HG03060 (cell line): ENCODE measurements around the gene TMEM132C.

ENCODE experiments used
- ATAC-seq: cut with Tn5 transposase; IDR thresholded peaks from one replicate; pipeline ENCODE4 v1.9.1; 2021; ENCODE audit warnings: low read depth, moderate number of reproducible peaks; ENCODE audit not compliant: unreplicated experiment

Gene TMEM132C

GRCh38 chr12:128337431-128338170, 70.6 kb downstream of the TMEM132C start:
- no peak for ATAC-seq

- no peak for ATAC-seq
These were observed 71.6 kb downstream of the TMEM132C start for GRCh38 chr12:128338386-128339125.

- no peak for ATAC-seq
These were observed 72.2 kb downstream of the TMEM132C start for GRCh38 chr12:128339126-128339520.

- ATAC-seq, result no peak
These were observed 72.7 kb downstream of the TMEM132C start for GRCh38 chr12:128339631-128340030.

GRCh38 chr12:128353301-128353700, 86.3 kb downstream of the TMEM132C start:
- no peak for ATAC-seq

GRCh38 chr12:128356547-128356946, 89.6 kb downstream of the TMEM132C start:
- no peak for ATAC-seq

- no peak for ATAC-seq
These were observed 94.5 kb downstream of the TMEM132C start for GRCh38 chr12:128361400-128361995.

- no peak for ATAC-seq
These were observed 98.1 kb downstream of the TMEM132C start for GRCh38 chr12:128365032-128365431.

- ATAC-seq, result no peak
These were observed 98.8 kb downstream of the TMEM132C start for GRCh38 chr12:128365651-128366231.

- ATAC-seq, result no peak
These were observed 101.0 kb downstream of the TMEM132C start for GRCh38 chr12:128367961-128368360.

GRCh38 chr12:128381541-128381940, 114.6 kb downstream of the TMEM132C start:
- no peak for ATAC-seq

GRCh38 chr12:128381946-128382345, 115.0 kb downstream of the TMEM132C start:
- no peak for ATAC-seq

- no peak for ATAC-seq
These were observed 116.0 kb downstream of the TMEM132C start for GRCh38 chr12:128382946-128383345.

- ATAC-seq, result no peak
These were observed 116.5 kb downstream of the TMEM132C start for GRCh38 chr12:128383357-128383937.

- ATAC-seq, result no peak
These were observed 118.8 kb downstream of the TMEM132C start for GRCh38 chr12:128385736-128386135.

GRCh38 chr12:128387811-128388422, 120.9 kb downstream of the TMEM132C start:
- ATAC-seq, result no peak

- no peak for ATAC-seq
These were observed 121.6 kb downstream of the TMEM132C start for GRCh38 chr12:128388461-128389000.

- ATAC-seq, result no peak
These were observed 126.4 kb downstream of the TMEM132C start for GRCh38 chr12:128393346-128393745.

GRCh38 chr12:128394137-128394536, 127.2 kb downstream of the TMEM132C start:
- no peak for ATAC-seq

- no peak for ATAC-seq
These were observed 132.3 kb downstream of the TMEM132C start for GRCh38 chr12:128399253-128399652.
